ENCODE data around the gene WDR83. TPM values are rescaled to one million over a fixed set of nuclear protein-coding genes. Genes with fewer than 3 reads are reported as not detected.
"Not testable (repeated sequence)": the region's sequence is repeated elsewhere in the genome, so short reads cannot be mapped to it uniquely, and the experiment has no call there.

WDR83 gene
- total RNA-seq, 1 donor from 2014 or later, result 23.7 TPM

- intact Hi-C loops (cut with micrococcal nuclease), result no loop called here
- no peak overlapping the region for H3K4me3 Mint-ChIP-seq (ENCODE audit: low read depth)
- H3K4me1 Mint-ChIP-seq (ENCODE audit: low read depth), result peaks cover 7% of the 10 kb centered on the region
- H3K36me3 Mint-ChIP-seq (ENCODE audit: low read depth), result peaks cover 27% of the 10 kb centered on the region
- no peak for DNase-seq (ENCODE audit: low spot score)
- H3K9me3 Mint-ChIP-seq, result no peaks in the 10 kb centered on the region
- H3K27ac Mint-ChIP-seq, result no peak overlapping the region
- no peaks in the 10 kb centered on the region for H3K27me3 Mint-ChIP-seq (ENCODE audit: low read depth)
These were observed 24.1 kb upstream of the WDR83 start for GRCh38 chr19:12642506-12642905.

- peaks cover 34% of the 10 kb centered on the region for H3K36me3 Mint-ChIP-seq (ENCODE audit: low read depth)
- H3K9me3 Mint-ChIP-seq; DNase-seq (ENCODE audit: low spot score); H3K27ac Mint-ChIP-seq; H3K4me1 Mint-ChIP-seq (ENCODE audit: low read depth); H3K27me3 Mint-ChIP-seq (ENCODE audit: low read depth); intact Hi-C loops (cut with micrococcal nuclease); H3K4me3 Mint-ChIP-seq (ENCODE audit: low read depth): not testable (repeated sequence)
These were observed 22.9 kb upstream of the WDR83 start for GRCh38 chr19:12643716-12644115.

DNA sequence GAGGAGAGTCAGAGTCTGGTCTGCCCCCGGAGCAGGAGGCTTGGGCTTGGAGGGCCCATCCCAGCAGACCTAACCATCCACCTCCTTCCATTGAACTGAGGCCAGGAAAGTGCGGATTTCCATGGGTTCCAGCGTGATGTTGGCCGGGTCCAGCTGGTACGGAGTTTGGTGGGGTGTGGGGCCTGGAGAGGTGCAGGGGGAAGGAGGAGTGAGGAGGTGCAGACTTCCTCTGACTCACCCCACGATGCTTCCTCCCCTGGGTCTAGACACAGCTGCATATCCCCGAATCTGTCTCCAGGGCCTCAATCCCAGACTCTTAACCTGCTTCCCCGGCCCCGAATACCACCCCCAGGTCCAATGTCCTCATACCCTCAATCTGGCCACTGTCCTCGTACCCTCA lies 20.1 kb upstream of the WDR83 start:
- Mint-ChIP-seq H3K4me3 (ENCODE audit: low read depth) (no peak overlapping the region), H3K9me3 (no peaks in the 10 kb centered on the region), H3K27me3 (ENCODE audit: low read depth) (no peaks in the 10 kb centered on the region), H3K4me1 (ENCODE audit: low read depth) (no peaks in the 10 kb centered on the region), H3K27ac (peak overlapping the region; percentile 5), H3K36me3 (ENCODE audit: low read depth) (peaks cover 47% of the 10 kb centered on the region)
- intact Hi-C loops (cut with micrococcal nuclease), result no loop called here
- no peak for DNase-seq (ENCODE audit: low spot score)

DNA sequence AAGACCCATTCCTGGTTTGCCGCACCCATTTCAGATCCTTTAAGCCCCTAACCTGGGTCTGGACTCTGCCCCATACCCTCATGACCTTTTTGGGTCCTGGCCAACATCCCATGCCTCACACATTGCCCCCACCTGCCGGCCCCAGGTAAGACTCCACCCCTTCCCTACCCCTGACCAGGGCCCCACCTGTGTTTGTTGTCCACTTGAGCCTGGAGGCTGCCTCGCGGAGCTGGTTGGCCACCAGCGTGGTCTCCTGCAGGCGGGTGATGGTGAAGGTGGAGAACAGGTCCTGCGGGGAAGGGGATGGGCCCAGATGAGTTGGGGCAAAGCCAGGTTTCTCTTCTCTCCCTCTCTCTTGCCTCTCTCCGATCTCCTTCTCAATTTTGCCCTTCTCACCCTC lies 19.6 kb upstream of the WDR83 start:
- Mint-ChIP-seq H3K9me3 (no peaks in the 10 kb centered on the region), H3K4me3 (ENCODE audit: low read depth) (no peak overlapping the region), H3K27ac (no peak overlapping the region), H3K36me3 (ENCODE audit: low read depth) (peaks cover 52% of the 10 kb centered on the region), H3K27me3 (ENCODE audit: low read depth) (no peaks in the 10 kb centered on the region), H3K4me1 (ENCODE audit: low read depth) (no peaks in the 10 kb centered on the region)
- intact Hi-C loops (cut with micrococcal nuclease), result no loop called here
- DNase-seq (ENCODE audit: low spot score), result no peak

DNA sequence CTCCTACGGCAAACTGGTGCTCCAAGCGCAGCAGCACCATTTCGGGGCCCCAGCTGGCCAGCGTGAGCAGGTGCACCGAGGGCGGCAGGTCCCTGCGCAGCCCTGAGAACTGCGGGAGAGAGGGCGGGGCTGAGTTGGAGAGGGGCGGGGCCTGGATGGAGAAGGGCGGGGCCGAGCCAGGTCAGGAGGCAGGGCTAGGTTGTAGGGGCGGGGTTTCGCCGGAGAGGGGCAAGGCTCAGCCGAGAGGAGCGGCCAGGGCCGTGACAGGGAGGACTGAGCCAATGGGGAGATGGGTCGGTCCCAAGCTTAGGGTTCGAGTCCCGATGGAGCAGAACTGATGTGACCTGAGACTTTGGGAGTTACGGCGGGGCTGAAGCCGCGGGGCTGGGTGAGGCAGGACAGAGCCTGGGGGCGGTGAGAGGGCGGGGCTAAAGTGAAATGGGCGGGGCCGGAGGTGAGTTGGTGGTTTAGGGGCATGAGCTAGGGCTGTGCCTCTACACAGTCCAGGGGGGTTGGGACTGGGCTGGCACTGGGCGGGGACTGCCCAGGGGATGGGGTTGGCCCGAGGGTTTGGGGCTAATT lies 19.0 kb upstream of the WDR83 start:
- Mint-ChIP-seq H3K4me1 (ENCODE audit: low read depth) (no peaks in the 10 kb centered on the region), H3K4me3 (ENCODE audit: low read depth) (peak overlapping the region; percentile 13), H3K36me3 (ENCODE audit: low read depth) (peaks cover 55% of the 10 kb centered on the region), H3K9me3 (no peaks in the 10 kb centered on the region), H3K27me3 (ENCODE audit: low read depth) (no peaks in the 10 kb centered on the region), H3K27ac (no peak overlapping the region)
- no peak for DNase-seq (ENCODE audit: low spot score)
- intact Hi-C loops (cut with micrococcal nuclease), result no loop called here

GRCh38 chr19:12648088-12648487 lies 18.5 kb upstream of the WDR83 start:
- peaks cover 55% of the 10 kb centered on the region for H3K36me3 Mint-ChIP-seq (ENCODE audit: low read depth)
- H3K4me1 Mint-ChIP-seq (ENCODE audit: low read depth), result no peaks in the 10 kb centered on the region
- intact Hi-C loops (cut with micrococcal nuclease), result no loop called here
- no peaks in the 10 kb centered on the region for H3K9me3 Mint-ChIP-seq
- H3K27ac Mint-ChIP-seq, result no peak overlapping the region
- H3K4me3 Mint-ChIP-seq (ENCODE audit: low read depth), result no peak overlapping the region
- H3K27me3 Mint-ChIP-seq (ENCODE audit: low read depth), result no peaks in the 10 kb centered on the region
- no peak for DNase-seq (ENCODE audit: low spot score)

GRCh38 chr19:12649941-12650340 lies 16.7 kb upstream of the WDR83 start:
- DNase-seq (ENCODE audit: low spot score), result no peak
- no peaks in the 10 kb centered on the region for H3K9me3 Mint-ChIP-seq
- no peaks in the 10 kb centered on the region for H3K4me1 Mint-ChIP-seq (ENCODE audit: low read depth)
- no peak overlapping the region for H3K4me3 Mint-ChIP-seq (ENCODE audit: low read depth)
- H3K27ac Mint-ChIP-seq, result no peak overlapping the region
- H3K36me3 Mint-ChIP-seq (ENCODE audit: low read depth), result peaks cover 50% of the 10 kb centered on the region
- H3K27me3 Mint-ChIP-seq (ENCODE audit: low read depth), result no peaks in the 10 kb centered on the region
- intact Hi-C loops (cut with micrococcal nuclease), result no loop called here

- Mint-ChIP-seq H3K27me3 (ENCODE audit: low read depth) (no peaks in the 10 kb centered on the region), H3K27ac (no peak overlapping the region), H3K36me3 (ENCODE audit: low read depth) (peaks cover 61% of the 10 kb centered on the region), H3K9me3 (no peaks in the 10 kb centered on the region), H3K4me3 (ENCODE audit: low read depth) (no peak overlapping the region), H3K4me1 (ENCODE audit: low read depth) (no peaks in the 10 kb centered on the region)
- intact Hi-C loops (cut with micrococcal nuclease), result no loop called here
- no peak for DNase-seq (ENCODE audit: low spot score)
These were observed 14.4 kb upstream of the WDR83 start for GRCh38 chr19:12652219-12652618.

- no peaks in the 10 kb centered on the region for H3K9me3 Mint-ChIP-seq
- H3K27ac Mint-ChIP-seq, result no peak overlapping the region
- no peaks in the 10 kb centered on the region for H3K4me1 Mint-ChIP-seq (ENCODE audit: low read depth)
- intact Hi-C loops (cut with micrococcal nuclease), result no loop called here
- H3K36me3 Mint-ChIP-seq (ENCODE audit: low read depth), result peaks cover 65% of the 10 kb centered on the region
- H3K27me3 Mint-ChIP-seq (ENCODE audit: low read depth), result no peaks in the 10 kb centered on the region
- H3K4me3 Mint-ChIP-seq (ENCODE audit: low read depth), result no peak overlapping the region
- no peak for DNase-seq (ENCODE audit: low spot score)
These were observed 11.1 kb upstream of the WDR83 start for GRCh38 chr19:12655546-12655945.

GRCh38 chr19:12656899-12657571 lies 9.6 kb upstream of the WDR83 start:
- no peak for DNase-seq (ENCODE audit: low spot score)
- no peaks in the 10 kb centered on the region for H3K9me3 Mint-ChIP-seq
- no peak overlapping the region for H3K27ac Mint-ChIP-seq
- no peaks in the 10 kb centered on the region for H3K27me3 Mint-ChIP-seq (ENCODE audit: low read depth)
- H3K36me3 Mint-ChIP-seq (ENCODE audit: low read depth), result peaks cover 62% of the 10 kb centered on the region
- no peaks in the 10 kb centered on the region for H3K4me1 Mint-ChIP-seq (ENCODE audit: low read depth)
- H3K4me3 Mint-ChIP-seq (ENCODE audit: low read depth), result no peak overlapping the region
- intact Hi-C loops (cut with micrococcal nuclease), result no loop called here

- Mint-ChIP-seq H3K4me3 (ENCODE audit: low read depth) (no peak overlapping the region), H3K27me3 (ENCODE audit: low read depth) (no peaks in the 10 kb centered on the region), H3K9me3 (no peaks in the 10 kb centered on the region), H3K4me1 (ENCODE audit: low read depth) (no peaks in the 10 kb centered on the region), H3K27ac (no peak overlapping the region), H3K36me3 (ENCODE audit: low read depth) (peaks cover 60% of the 10 kb centered on the region)
- intact Hi-C loops (cut with micrococcal nuclease), result no loop called here
- no peak for DNase-seq (ENCODE audit: low spot score)
These were observed 8.6 kb upstream of the WDR83 start for GRCh38 chr19:12657966-12658365.

DNA sequence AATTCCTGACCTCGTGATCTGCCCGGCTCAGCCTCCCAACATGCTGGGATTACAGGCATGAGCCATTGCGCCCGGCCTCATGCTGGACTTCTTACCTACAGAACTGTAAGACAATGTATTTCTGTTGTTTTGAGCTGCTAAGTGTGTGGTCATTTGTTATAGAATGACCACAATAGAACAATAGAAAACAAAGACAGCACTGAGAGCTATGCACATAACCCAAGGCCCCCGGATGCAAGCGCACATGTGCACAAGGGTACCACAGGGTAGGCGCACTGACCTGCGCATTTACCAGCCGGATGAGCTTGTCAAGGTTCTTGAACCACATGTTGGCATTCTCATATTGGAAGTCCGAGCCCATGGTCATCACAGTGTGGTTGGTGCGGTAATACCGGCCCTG lies 5.6 kb upstream of the WDR83 start:
- intact Hi-C loops (cut with micrococcal nuclease), result no loop called here
- Mint-ChIP-seq H3K9me3 (no peaks in the 10 kb centered on the region), H3K36me3 (ENCODE audit: low read depth) (peaks cover 65% of the 10 kb centered on the region), H3K4me3 (ENCODE audit: low read depth) (no peak overlapping the region), H3K27me3 (ENCODE audit: low read depth) (no peaks in the 10 kb centered on the region), H3K4me1 (ENCODE audit: low read depth) (peaks cover 13% of the 10 kb centered on the region), H3K27ac (no peak overlapping the region)
- DNase-seq (ENCODE audit: low spot score), result no peak

GRCh38 chr19:12664406-12665280 lies 2.0 kb upstream of the WDR83 start:
- Mint-ChIP-seq H3K9me3 (no peaks in the 10 kb centered on the region), H3K27ac (peak overlapping the region; percentile 91), H3K36me3 (ENCODE audit: low read depth) (peaks cover 50% of the 10 kb centered on the region), H3K27me3 (ENCODE audit: low read depth) (no peaks in the 10 kb centered on the region), H3K4me3 (ENCODE audit: low read depth) (peak overlapping the region; percentile 93), H3K4me1 (ENCODE audit: low read depth) (peaks cover 31% of the 10 kb centered on the region)
- intact Hi-C loops (cut with micrococcal nuclease), result loop anchor here (2.0 kb wide), 1 partner anchor 62 kb away; no protein-coding TSS in a partner anchor
- DNase-seq (ENCODE audit: low spot score), result no peak

Measured in activated T-helper 2 cell treated with anti-CD3 and anti-CD28 coated beads, Interferon-gamma antibody, Interleukin-2, Interleukin-4, amounts not matched to agents 10 μg/mL and 5 μg/mL and 100 μg/mL, durations not matched to agents 14 hours and 24 hours and 36 hours (primary cell).